AG04450 (cell line): Measurements from ENCODE around the gene SNHG17. TPM values are rescaled to one million over a fixed set of nuclear protein-coding genes. Genes with fewer than 3 reads are reported as not detected.

Experiments
- CTCF ChIA-PET: fragments of 300-600, 350-600 bp; formaldehyde crosslinking; extraction: SDS; loops from one replicate; lab custom pipeline; 2022; ENCODE audit warnings: antibody characterized with exemption, inconsistent platforms; lab: Charles Lee
- POLR2A ChIA-PET: fragments of 350-600 bp; formaldehyde crosslinking; extraction: SDS; loops from one replicate; lab custom pipeline; 2021; ENCODE audit warnings: antibody characterized with exemption, inconsistent platforms; lab: Yijun Ruan, JAX
- DNase-seq: peaks from one replicate; pipeline ENCODE4 v3.0.0-alpha.2; 2011; ENCODE audit warnings: low read depth, low spot score
- H3K27ac ChIP-seq: one replicate; pipeline ENCODE4 v1.5.1; 2012; ENCODE audit warnings: low read depth, low read length, control low read depth
- H3K27me3 ChIP-seq: one replicate; pipeline ENCODE4 v1.6.0; 2012; ENCODE audit warnings: low read length; ENCODE audit not compliant: control insufficient read depth, insufficient read depth
- H3K4me3 ChIP-seq: 2 replicates; pipeline ENCODE4 v1.5.1; 2011; ENCODE audit warnings: mild to moderate bottlenecking, low read depth, low read length, control low read depth
- H3K9me3 ChIP-seq: 2 replicates; pipeline ENCODE4 v1.5.1; 2012; ENCODE audit warnings: low read length; ENCODE audit not compliant: control insufficient read depth, insufficient read depth
- CTCF ChIP-seq: IDR thresholded peaks from 2 replicates; pipeline ENCODE4 v1.5.1; 2011; ENCODE audit warnings: low read depth, low read length, control low read depth, inconsistent platforms
- polyA plus RNA-seq: library from polyadenylated mRNA; depleted of rRNA; stranded (reverse); fragments of >200 nt; gene quantifications from 2 replicates; pipeline ENCODE4 v1.2.3, GENCODE V29; 2011

SNHG17 gene
- polyA plus RNA-seq, 1 experiment = 14.4 TPM

DNA sequence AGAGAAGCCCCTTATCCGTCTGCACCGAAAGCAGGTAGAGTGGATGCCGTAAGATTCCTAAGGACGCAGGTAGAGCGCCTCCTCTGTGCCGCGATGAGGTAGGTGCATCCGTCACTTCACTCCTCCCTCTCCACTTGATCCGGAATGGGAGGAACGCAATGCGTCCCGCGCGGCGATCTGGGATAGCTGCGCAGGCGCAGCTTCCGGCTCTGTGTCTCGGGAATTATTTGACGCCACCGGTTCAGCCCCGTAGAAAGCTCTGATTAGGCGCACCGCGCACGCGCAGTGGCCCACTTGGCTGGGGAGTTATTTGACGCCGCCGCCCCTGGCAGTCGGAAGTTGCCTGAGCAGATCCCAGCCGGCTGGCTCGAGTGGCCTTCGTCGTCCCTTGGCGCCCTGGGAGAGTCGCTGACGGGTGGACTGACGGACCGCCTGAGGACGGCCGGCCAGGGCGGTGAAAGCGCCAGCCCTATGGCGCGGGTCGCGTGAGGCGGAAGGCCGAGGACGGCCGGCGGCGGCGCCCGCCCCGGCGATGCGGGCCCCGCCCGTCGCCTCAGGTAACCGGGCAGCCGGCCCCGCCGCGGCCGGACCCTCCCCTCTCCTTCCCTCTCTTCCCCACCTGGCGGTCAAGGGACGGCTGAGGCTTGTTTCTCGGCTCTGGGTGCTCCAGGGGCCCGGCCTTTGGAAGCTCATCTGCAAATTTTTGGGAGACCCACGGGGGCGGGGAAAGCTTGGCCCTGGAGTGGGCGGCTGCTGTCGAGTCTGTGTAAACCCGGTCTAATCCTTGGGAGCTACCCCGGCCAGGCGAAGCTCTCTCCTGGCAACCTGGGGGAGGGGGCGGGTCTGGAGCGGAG, 37.6 kb upstream of the SNHG17 start, which contains the start of gene RALGAPB:
Gene RALGAPB, plus strand, starts transcription at position 331 of the 854 bp plus-strand sequence. CDS start 15,590 bp downstream, outside the sequence.
- ChIA-PET POLR2A (interaction anchor here (0.6 to 1.7 kb wide), 5 partner anchors 20 to 416 kb away, joined by 4 to 15 read pairs (median 4); partner anchors contain the start of gene SNHG17), CTCF (interaction anchor here (1.0 to 3.2 kb wide), 9 partner anchors 13 to 83 kb away, joined by 3 to 16 read pairs (median 4); partner anchors contain the start of gene SNHG17)
- peak within 1 kb of the TSS; percentile 61 for H3K27ac ChIP-seq

DNA sequence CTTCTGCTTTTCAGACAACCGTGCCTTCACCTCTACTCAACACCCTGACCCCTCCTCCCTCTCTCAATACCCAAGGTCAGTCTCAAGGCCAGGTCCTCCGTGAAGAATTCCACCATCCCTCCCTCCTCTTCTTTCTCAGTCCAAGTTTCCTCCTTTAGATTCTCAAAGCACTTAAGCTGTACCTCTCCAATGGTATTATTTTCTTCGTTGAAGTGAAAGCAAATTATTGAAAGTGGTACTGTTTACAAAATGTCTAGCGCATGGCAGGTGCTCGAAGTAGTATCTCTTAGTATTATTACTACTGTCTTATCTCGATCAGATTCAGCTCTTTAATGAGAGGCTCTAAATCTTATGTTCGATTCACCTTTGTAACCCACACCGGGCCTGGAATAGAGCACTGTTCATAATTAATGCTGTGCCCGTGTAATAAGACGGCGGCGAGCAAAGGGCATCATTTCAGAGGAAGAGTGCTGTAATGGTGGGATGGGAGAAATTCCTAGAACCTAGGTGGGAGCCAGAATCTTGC, 36.9 kb upstream of the SNHG17 start:
- POLR2A ChIA-PET = interaction anchor here (0.6 to 1.7 kb wide), 5 partner anchors 19 to 416 kb away, joined by 4 to 15 read pairs (median 4); partner anchors contain the start of gene SNHG17
- CTCF ChIA-PET = interaction anchor here (0.6 to 3.2 kb wide), 9 partner anchors 15 to 97 kb away, joined by 3 to 16 read pairs (median 3); partner anchors contain the start of gene SNHG17
- Histone ChIP-seq H3K27ac (no peak overlapping the region), H3K27me3 (no peaks in the 10 kb centered on the region), H3K4me3 (peak overlapping the region; percentile 80), H3K9me3 (no peaks in the 10 kb centered on the region; the same call in 1 of the 2 replicates)
- no peak for DNase-seq
- no peak for TF ChIP-seq CTCF

More for the DNA sequence above, 37.6 kb upstream of the SNHG17 start, which contains the start of gene RALGAPB:
- H3K4me3 ChIP-seq = peak within 1 kb of the TSS; percentile 80
- TF ChIP-seq CTCF = peak; percentile 52
- no peaks in the 10 kb centered on the region for H3K27me3 ChIP-seq
- peak; percentile 94 for DNase-seq
- no peaks in the 10 kb centered on the region; the same call in 1 of the 2 replicates for H3K9me3 ChIP-seq

- Histone ChIP-seq H3K9me3 (no peaks in the 10 kb centered on the region; the same call in 1 of the 2 replicates), H3K27me3 (no peaks in the 10 kb centered on the region), H3K27ac (no peak overlapping the region), H3K4me3 (no peak overlapping the region)
- TF ChIP-seq CTCF = no peak
- ChIA-PET CTCF (interaction anchor here (1.7 to 3.2 kb wide), 3 partner anchors 25 to 70 kb away, joined by 3 to 16 read pairs (median 15); partner anchors contain the start of gene SNHG17), POLR2A (no interaction called here)
- DNase-seq = no peak
Measured at GRCh38 chr20:38471245-38471644, 36.1 kb upstream of the SNHG17 start.

DNA sequence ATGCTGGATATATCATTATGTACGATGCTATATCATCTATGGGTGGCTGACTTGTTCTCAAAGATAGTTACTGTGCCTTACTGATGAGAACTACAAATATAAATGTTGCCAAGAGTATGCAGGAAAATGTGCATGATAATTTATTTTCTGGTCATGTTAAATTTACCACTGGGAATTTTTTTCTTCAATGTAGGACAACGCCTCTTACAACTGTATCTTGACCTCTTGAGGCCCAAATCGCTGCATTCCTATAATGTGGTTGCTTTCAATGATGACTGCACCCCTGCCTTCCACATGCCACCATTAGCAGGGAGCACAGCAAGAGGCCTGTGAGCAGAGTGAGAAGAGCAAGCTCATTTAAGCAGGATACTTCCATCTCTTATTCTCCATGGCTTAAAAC, 31.9 kb upstream of the SNHG17 start:
- CTCF ChIA-PET = interaction anchor here (1.0 kb wide), 1 partner anchor 31 kb away, joined by 3 read pairs; no protein-coding TSS in a partner anchor
- H3K4me3 ChIP-seq = no peak overlapping the region
- TF ChIP-seq CTCF = no peak
- POLR2A ChIA-PET = no interaction called here
- no peaks in the 10 kb centered on the region for H3K27me3 ChIP-seq
- no peaks in the 10 kb centered on the region; the same call in 1 of the 2 replicates for H3K9me3 ChIP-seq
- no peak overlapping the region for H3K27ac ChIP-seq
- DNase-seq = no peak
